Tibial nerve (tissue), 3 donors: ENCODE results near the gene LCLAT1.

Experiments used
- POLR2A ChIP-seq, 2 donors: fragments of 450-650 bp; IDR thresholded peaks; one replicate each; pipeline ENCODE4 v1.6.1; 2017; ENCODE audit warnings: antibody characterized with exemption in 2 of 2, mild to moderate bottlenecking in 2 of 2, moderate library complexity in 2 of 2
- TF ChIP-seq, protein P1 (sequence below), 5 experiments: fragments of 200-600 bp in 3 of 5; fragments of 450-650 bp in 2 of 5; sonication (generic) in 3 of 5; IDR thresholded peaks; one replicate each; pipeline ENCODE4 v1.5.1; 2016 to 2019; ENCODE audit warnings: antibody characterized with exemption in 5 of 5, mild to moderate bottlenecking in 3 of 5, moderate library complexity in 2 of 5

DNA sequence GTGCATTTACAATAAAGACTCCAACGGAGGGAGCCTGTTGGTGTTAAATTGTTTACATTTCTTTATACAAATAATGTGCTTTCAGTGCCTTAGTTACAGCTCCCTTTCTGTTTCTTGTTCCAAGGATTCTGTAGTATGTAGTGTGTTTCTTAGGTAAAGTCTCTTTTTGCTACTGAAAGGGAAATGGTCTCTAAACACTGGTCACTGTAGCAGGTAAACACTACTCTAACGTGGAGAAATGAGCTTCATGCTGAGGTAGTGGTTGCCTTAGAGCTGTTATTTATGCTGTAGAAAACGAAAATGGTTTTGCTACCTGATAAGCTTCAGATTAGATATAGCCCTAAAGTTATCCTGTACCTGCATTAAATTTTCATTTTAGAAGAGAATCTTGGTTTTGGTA lies 196.6 kb downstream of the LCLAT1 start:
- TF ChIP-seq, protein P1, sequence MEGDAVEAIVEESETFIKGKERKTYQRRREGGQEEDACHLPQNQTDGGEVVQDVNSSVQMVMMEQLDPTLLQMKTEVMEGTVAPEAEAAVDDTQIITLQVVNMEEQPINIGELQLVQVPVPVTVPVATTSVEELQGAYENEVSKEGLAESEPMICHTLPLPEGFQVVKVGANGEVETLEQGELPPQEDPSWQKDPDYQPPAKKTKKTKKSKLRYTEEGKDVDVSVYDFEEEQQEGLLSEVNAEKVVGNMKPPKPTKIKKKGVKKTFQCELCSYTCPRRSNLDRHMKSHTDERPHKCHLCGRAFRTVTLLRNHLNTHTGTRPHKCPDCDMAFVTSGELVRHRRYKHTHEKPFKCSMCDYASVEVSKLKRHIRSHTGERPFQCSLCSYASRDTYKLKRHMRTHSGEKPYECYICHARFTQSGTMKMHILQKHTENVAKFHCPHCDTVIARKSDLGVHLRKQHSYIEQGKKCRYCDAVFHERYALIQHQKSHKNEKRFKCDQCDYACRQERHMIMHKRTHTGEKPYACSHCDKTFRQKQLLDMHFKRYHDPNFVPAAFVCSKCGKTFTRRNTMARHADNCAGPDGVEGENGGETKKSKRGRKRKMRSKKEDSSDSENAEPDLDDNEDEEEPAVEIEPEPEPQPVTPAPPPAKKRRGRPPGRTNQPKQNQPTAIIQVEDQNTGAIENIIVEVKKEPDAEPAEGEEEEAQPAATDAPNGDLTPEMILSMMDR (IDR thresholded peaks at IDR 0.05), result no peak
- no peak for TF ChIP-seq POLR2A (IDR thresholded peaks at IDR 0.05)
